GM19328 (cell line): ENCODE data around the gene TSPAN7.

ENCODE experiments used
- ATAC-seq: cut with Tn5 transposase; IDR thresholded peaks from one replicate; pipeline ENCODE4 v1.9.1; 2021; ENCODE audit warnings: mild to moderate bottlenecking, moderate library complexity; ENCODE audit not compliant: unreplicated experiment

The TSPAN7 gene

GRCh38 chrX:38561126-38561868 is at the start of gene TSPAN7:
TSPAN7 (plus strand) TSS chrX:38561542; CDS start chrX:38561547, 5 bp downstream.
- ATAC-seq = peak; percentile 77

- no peak for ATAC-seq
Measured at GRCh38 chrX:38513112-38513742, 48.1 kb upstream of the TSPAN7 start.

GRCh38 chrX:38514016-38514854 is 47.1 kb upstream of the TSPAN7 start:
- ATAC-seq = no peak

- ATAC-seq = no peak
Measured at GRCh38 chrX:38515291-38515690, 46.1 kb upstream of the TSPAN7 start.

GRCh38 chrX:38516196-38516774 is 45.1 kb upstream of the TSPAN7 start:
- ATAC-seq = no peak

- ATAC-seq = no peak
Measured at GRCh38 chrX:38519651-38520050, 41.7 kb upstream of the TSPAN7 start.

GRCh38 chrX:38538134-38538533 is 23.2 kb upstream of the TSPAN7 start:
- no peak for ATAC-seq

GRCh38 chrX:38539748-38540147 is 21.6 kb upstream of the TSPAN7 start:
- no peak for ATAC-seq

- ATAC-seq = no peak
Measured at GRCh38 chrX:38548508-38548907, 12.8 kb upstream of the TSPAN7 start.

GRCh38 chrX:38552721-38553120 is 8.6 kb upstream of the TSPAN7 start:
- ATAC-seq = no peak

GRCh38 chrX:38558686-38559085 is 2.7 kb upstream of the TSPAN7 start:
- no peak for ATAC-seq

- ATAC-seq = no peak
Measured at GRCh38 chrX:38560776-38561125, 591 bp upstream of the TSPAN7 start.

GRCh38 chrX:38561951-38562719 is 793 bp downstream of the TSPAN7 start:
- no peak for ATAC-seq

- no peak for ATAC-seq
Measured at GRCh38 chrX:38563030-38563429, 1.7 kb downstream of the TSPAN7 start.

GRCh38 chrX:38570396-38570795 is 9.1 kb downstream of the TSPAN7 start:
- ATAC-seq = no peak

GRCh38 chrX:38571058-38571457 is 9.7 kb downstream of the TSPAN7 start:
- ATAC-seq = no peak

- ATAC-seq = no peak
Measured at GRCh38 chrX:38574858-38575257, 13.5 kb downstream of the TSPAN7 start.

GRCh38 chrX:38575888-38576287 is 14.5 kb downstream of the TSPAN7 start:
- no peak for ATAC-seq

GRCh38 chrX:38577738-38578137 is 16.4 kb downstream of the TSPAN7 start:
- no peak for ATAC-seq

- no peak for ATAC-seq
Measured at GRCh38 chrX:38578167-38578566, 16.8 kb downstream of the TSPAN7 start.

- ATAC-seq = no peak
Measured at GRCh38 chrX:38583181-38583580, 21.8 kb downstream of the TSPAN7 start.
